GM12878 (cell line): ENCODE data around the gene HIVEP3. TPM values are rescaled to one million over a fixed set of nuclear protein-coding genes. Genes with fewer than 3 reads are reported as not detected.

Experiments used
- CHD4 ChIP-seq: fragments of 200-600 bp; sonication (generic); IDR thresholded peaks from 2 replicates; pipeline ENCODE4 v1.6.1; 2016; ENCODE audit warnings: mild to moderate bottlenecking
- CREM ChIP-seq: IDR thresholded peaks from 2 replicates; pipeline ENCODE4 v1.6.1; 2014; ENCODE audit warnings: antibody characterized with exemption, low read depth
- EGR1 ChIP-seq, 2 experiments: IDR thresholded peaks; 1 replicate in 1 of 2; 2 replicates in 1 of 2; pipeline ENCODE4 v1.6.1; 2011 to 2012; ENCODE audit warnings: low read depth in 2 of 2, low read length in 2 of 2, borderline replicate concordance in 1 of 2, mild to moderate bottlenecking in 1 of 2, moderate library complexity in 1 of 2
- ETV6 ChIP-seq, 2 experiments: fragments of 450-650 bp in 1 of 2; IDR thresholded peaks in 1 of 2; conservative IDR thresholded peaks in 1 of 2; 2 replicates each; pipeline ENCODE4 v1.6.1; 2014; ENCODE audit warnings: antibody characterized with exemption in 1 of 2, borderline replicate concordance in 1 of 2, low read depth in 1 of 2, mild to moderate bottlenecking in 1 of 2, moderate library complexity in 1 of 2
- HDAC6 ChIP-seq: fragments of 200-600 bp; sonication (generic); IDR thresholded peaks from one replicate; pipeline ENCODE4 v1.8.0; 2017; ENCODE audit warnings: antibody characterized with exemption; ENCODE audit not compliant: unreplicated experiment
- JUNB ChIP-seq: IDR thresholded peaks from 2 replicates; pipeline ENCODE4 v1.6.1; 2016; ENCODE audit warnings: antibody characterized with exemption, mild to moderate bottlenecking
- KAT2A ChIP-seq: conservative IDR thresholded peaks from 2 replicates; pipeline ENCODE4 v1.6.1; 2011; ENCODE audit warnings: low read depth, low read length; ENCODE audit not compliant: control insufficient read depth
- MXI1 ChIP-seq: fragments of 150-350 bp; IDR thresholded peaks from 2 replicates; pipeline ENCODE4 v1.6.1; 2011; ENCODE audit warnings: low read depth, mild to moderate bottlenecking, inconsistent platforms, low read length, improper control_type of control experiment
- POU2F2 ChIP-seq: IDR thresholded peaks from 3 replicates; pipeline ENCODE4 v1.6.1; 2011; ENCODE audit warnings: low read depth, mild to moderate bottlenecking, low read length, borderline replicate concordance
- RAD51 ChIP-seq: fragments of 450-650 bp; IDR thresholded peaks from 2 replicates; pipeline ENCODE4 v1.6.1; 2016; ENCODE audit warnings: moderate library complexity, mild to moderate bottlenecking, inconsistent platforms
- RCOR1 ChIP-seq: conservative IDR thresholded peaks from 2 replicates; pipeline ENCODE4 v1.6.1; 2012; ENCODE audit warnings: low read depth, low read length, improper control_type of control experiment
- SREBF2 ChIP-seq: IDR thresholded peaks from 2 replicates; pipeline ENCODE4 v1.6.1; 2012; ENCODE audit warnings: mild to moderate bottlenecking, low read length
- SUPT20H ChIP-seq: IDR thresholded peaks from 2 replicates; pipeline ENCODE4 v1.6.1; 2011; ENCODE audit warnings: low read depth, mild to moderate bottlenecking, low read length, moderate library complexity, borderline replicate concordance; ENCODE audit not compliant: control insufficient read depth
- TCF12 ChIP-seq: IDR thresholded peaks from 2 replicates; pipeline ENCODE4 v1.6.1; 2011; ENCODE audit warnings: low read depth, mild to moderate bottlenecking, low read length
- ZNF207 ChIP-seq: fragments of 450-650 bp; IDR thresholded peaks from 2 replicates; pipeline ENCODE4 v1.6.1; 2014; ENCODE audit warnings: antibody characterized with exemption, mild to moderate bottlenecking, borderline replicate concordance
- ZZZ3 ChIP-seq: IDR thresholded peaks from 2 replicates; pipeline ENCODE4 v1.6.1; 2011; ENCODE audit warnings: low read depth; ENCODE audit not compliant: control insufficient read depth, insufficient read length
- polyA plus RNA-seq, 11 experiments: library from polyadenylated mRNA; depleted of rRNA in 4 of 11; unstranded in 6 of 11; stranded (reverse) in 5 of 11; fragments of >200 nt; fragmentation: Nextera tagmentation in 4 of 11; fragmentation: Illumina TruSeq in 1 of 11; extraction: Ambion mirVana in 4 of 11; extraction: Trizol in 1 of 11; gene quantifications; 1 replicate in 1 of 11; 2 replicates in 10 of 11; pipeline versions ENCODE4 v1.2.1 to v1.2.3, GENCODE V29; 2011 to 2016; ENCODE audit warnings: inconsistent platforms in 2 of 11, missing spikeins in 2 of 11, low read depth in 1 of 11
- total RNA-seq, 4 experiments: library from RNA; depleted of rRNA in 3 of 4; stranded (reverse); fragments of >200 nt in 3 of 4; fragmentation: Illumina TruSeq in 1 of 4; extraction: Trizol in 1 of 4; gene quantifications; 2 replicates each; pipeline versions ENCODE4 v1.2.1 to v1.2.3, GENCODE V29; 2013 to 2021
- TF ChIP-seq, protein P1 (sequence below): fragments of 450-650 bp; IDR thresholded peaks from 2 replicates; pipeline ENCODE4 v1.6.1; 2018; ENCODE audit warnings: borderline replicate concordance, mild to moderate bottlenecking; ENCODE audit not compliant: partially characterized antibody
- TF ChIP-seq, protein P2 (sequence below): IDR thresholded peaks from 2 replicates; pipeline ENCODE4 v1.6.1; 2011; ENCODE audit warnings: borderline replicate concordance, low read depth, mild to moderate bottlenecking, moderate library complexity, mixed read lengths, low read length; ENCODE audit not compliant: insufficient read depth; ENCODE audit errors: extremely low read length
- TF ChIP-seq, protein P3 (sequence below): fragments of 150-350 bp; IDR thresholded peaks from 2 replicates; pipeline ENCODE4 v1.6.1; 2016; ENCODE audit warnings: low read depth, low read length
- TF ChIP-seq, protein P4 (sequence below): fragments of 450-650 bp; conservative IDR thresholded peaks from 2 replicates; pipeline ENCODE4 v1.6.1; 2017; ENCODE audit warnings: mild to moderate bottlenecking, moderate library complexity

Gene HIVEP3
- total and polyA plus RNA-seq, 10 of the 15 experiments (the other 5 are each of a cell fraction or from before 2014, with no cell fraction given), result 1.8 to 13.6 (median 3.8) TPM

DNA sequence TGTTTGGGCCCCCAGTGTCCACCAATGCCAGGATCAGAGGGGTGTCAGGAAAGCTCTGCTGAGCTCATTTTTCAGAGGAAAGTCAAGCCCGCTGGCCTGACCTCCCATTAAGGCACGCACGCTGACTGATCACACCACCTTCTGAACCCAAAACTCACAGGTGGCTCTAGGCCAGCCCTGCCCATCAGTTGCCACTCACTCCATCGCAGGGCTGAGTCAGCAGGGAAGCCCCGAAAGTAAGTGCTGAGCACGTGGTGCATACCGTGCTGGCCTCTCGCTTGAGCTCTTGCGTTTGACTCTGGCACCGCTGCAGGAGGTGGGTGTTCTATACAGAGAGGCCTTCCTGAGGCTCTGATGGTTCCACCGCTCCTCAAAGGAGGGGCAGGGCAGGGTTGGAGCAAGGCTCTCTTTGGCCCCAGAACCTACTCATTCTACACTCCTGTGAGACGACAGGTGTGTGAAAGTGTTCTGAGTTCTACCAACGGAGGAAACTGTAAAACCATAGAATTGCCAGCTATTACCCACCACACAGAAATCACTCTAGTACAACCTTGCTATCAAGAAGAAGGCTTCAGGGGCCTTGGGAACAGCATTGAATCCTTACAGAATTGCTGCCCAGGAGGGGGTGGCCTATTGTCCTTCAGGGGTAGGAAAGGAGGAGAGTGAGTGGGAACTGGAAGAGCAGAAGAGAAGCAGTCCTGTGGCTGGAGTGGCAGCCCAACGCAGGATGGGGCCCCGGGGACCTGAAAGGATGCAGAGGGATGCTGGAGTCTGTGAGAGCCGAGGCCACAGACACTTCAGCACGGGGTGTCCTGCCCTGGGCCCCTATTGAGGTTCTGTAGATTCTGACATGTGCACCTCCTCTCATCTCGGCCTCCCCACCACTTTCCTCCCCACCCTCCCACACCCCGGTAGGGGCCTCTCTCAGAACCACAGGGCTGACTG is 219.5 kb downstream of the HIVEP3 start (continued):
- TF ChIP-seq EGR1 (IDR thresholded peaks at IDR 0.05; ENCODE audit: borderline replicate concordance in 1 of 2, low read depth in 2 of 2, low read length in 2 of 2) (no peak), RAD51 (peak; percentile 92), ETV6 (conservative IDR thresholded peaks at IDR 0.05 in 1 of 2, IDR thresholded peaks at IDR 0.05 in 1 of 2; ENCODE audit: borderline replicate concordance in 1 of 2, low read depth in 1 of 2) (no peak), CREM (peak; percentile 42; the same call in 1 of the 2 replicates), RCOR1 (no peak), JUNB (peak; percentile 60; the same call in 1 of the 2 replicates), ZZZ3 (no peak), MXI1 (no peak), SREBF2 (no peak), CHD4 (no peak), ZNF207 (no peak), SUPT20H (no peak), TCF12 (peak; percentile 54; the same call in 1 of the 2 replicates), KAT2A (no peak), POU2F2 (no peak), HDAC6 (no peak)
- TF ChIP-seq, protein P1, sequence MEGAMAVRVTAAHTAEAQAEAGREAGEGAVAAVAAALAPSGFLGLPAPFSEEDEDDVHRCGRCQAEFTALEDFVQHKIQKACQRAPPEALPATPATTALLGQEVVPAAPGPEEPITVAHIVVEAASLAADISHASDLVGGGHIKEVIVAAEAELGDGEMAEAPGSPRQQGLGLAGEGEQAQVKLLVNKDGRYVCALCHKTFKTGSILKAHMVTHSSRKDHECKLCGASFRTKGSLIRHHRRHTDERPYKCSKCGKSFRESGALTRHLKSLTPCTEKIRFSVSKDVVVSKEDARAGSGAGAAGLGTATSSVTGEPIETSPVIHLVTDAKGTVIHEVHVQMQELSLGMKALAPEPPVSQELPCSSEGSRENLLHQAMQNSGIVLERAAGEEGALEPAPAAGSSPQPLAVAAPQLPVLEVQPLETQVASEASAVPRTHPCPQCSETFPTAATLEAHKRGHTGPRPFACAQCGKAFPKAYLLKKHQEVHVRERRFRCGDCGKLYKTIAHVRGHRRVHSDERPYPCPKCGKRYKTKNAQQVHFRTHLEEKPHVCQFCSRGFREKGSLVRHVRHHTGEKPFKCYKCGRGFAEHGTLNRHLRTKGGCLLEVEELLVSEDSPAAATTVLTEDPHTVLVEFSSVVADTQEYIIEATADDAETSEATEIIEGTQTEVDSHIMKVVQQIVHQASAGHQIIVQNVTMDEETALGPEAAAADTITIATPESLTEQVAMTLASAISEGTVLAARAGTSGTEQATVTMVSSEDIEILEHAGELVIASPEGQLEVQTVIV, result no peak
- TF ChIP-seq, protein P2, sequence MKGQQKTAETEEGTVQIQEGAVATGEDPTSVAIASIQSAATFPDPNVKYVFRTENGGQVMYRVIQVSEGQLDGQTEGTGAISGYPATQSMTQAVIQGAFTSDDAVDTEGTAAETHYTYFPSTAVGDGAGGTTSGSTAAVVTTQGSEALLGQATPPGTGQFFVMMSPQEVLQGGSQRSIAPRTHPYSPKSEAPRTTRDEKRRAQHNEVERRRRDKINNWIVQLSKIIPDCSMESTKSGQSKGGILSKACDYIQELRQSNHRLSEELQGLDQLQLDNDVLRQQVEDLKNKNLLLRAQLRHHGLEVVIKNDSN, result peak; percentile 90
- TF ChIP-seq, protein P3, sequence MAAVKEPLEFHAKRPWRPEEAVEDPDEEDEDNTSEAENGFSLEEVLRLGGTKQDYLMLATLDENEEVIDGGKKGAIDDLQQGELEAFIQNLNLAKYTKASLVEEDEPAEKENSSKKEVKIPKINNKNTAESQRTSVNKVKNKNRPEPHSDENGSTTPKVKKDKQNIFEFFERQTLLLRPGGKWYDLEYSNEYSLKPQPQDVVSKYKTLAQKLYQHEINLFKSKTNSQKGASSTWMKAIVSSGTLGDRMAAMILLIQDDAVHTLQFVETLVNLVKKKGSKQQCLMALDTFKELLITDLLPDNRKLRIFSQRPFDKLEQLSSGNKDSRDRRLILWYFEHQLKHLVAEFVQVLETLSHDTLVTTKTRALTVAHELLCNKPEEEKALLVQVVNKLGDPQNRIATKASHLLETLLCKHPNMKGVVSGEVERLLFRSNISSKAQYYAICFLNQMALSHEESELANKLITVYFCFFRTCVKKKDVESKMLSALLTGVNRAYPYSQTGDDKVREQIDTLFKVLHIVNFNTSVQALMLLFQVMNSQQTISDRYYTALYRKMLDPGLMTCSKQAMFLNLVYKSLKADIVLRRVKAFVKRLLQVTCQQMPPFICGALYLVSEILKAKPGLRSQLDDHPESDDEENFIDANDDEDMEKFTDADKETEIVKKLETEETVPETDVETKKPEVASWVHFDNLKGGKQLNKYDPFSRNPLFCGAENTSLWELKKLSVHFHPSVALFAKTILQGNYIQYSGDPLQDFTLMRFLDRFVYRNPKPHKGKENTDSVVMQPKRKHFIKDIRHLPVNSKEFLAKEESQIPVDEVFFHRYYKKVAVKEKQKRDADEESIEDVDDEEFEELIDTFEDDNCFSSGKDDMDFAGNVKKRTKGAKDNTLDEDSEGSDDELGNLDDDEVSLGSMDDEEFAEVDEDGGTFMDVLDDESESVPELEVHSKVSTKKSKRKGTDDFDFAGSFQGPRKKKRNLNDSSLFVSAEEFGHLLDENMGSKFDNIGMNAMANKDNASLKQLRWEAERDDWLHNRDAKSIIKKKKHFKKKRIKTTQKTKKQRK, result no peak
- TF ChIP-seq, protein P4, sequence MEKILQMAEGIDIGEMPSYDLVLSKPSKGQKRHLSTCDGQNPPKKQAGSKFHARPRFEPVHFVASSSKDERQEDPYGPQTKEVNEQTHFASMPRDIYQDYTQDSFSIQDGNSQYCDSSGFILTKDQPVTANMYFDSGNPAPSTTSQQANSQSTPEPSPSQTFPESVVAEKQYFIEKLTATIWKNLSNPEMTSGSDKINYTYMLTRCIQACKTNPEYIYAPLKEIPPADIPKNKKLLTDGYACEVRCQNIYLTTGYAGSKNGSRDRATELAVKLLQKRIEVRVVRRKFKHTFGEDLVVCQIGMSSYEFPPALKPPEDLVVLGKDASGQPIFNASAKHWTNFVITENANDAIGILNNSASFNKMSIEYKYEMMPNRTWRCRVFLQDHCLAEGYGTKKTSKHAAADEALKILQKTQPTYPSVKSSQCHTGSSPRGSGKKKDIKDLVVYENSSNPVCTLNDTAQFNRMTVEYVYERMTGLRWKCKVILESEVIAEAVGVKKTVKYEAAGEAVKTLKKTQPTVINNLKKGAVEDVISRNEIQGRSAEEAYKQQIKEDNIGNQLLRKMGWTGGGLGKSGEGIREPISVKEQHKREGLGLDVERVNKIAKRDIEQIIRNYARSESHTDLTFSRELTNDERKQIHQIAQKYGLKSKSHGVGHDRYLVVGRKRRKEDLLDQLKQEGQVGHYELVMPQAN, result no peak; the same call in 1 of the 2 replicates
